ENCODE measurements around the gene NMB. TPM values are rescaled to one million over a fixed set of nuclear protein-coding genes. Genes with fewer than 3 reads are reported as not detected.
A peak's percentile ranks its signal among the peaks of the same experiment; 100 is the strongest.

The NMB gene
- total and polyA plus RNA-seq, 2 of the 13 experiments (the other 11 are each of a cell fraction or from before 2014, with no cell fraction given), result 10.4 to 25.4 TPM

- TF ChIP-seq PREB (CRISPR knock-in tag; IDR thresholded peaks at IDR 0.05), result no peak
- peak; percentile 85 for TF ChIP-seq HIC2 (CRISPR knock-in tag; IDR thresholded peaks at IDR 0.05; ENCODE audit: low read depth)
- TF ChIP-seq ZNF747 (CRISPR knock-in tag; IDR thresholded peaks at IDR 0.05; ENCODE audit: borderline replicate concordance), result no peak
- peak; percentile 40 for TF ChIP-seq TEAD3 (CRISPR knock-in tag; optimal IDR thresholded peaks at IDR 0.05; ENCODE audit: borderline replicate concordance)
- no peak for TF ChIP-seq HCFC1 (IDR thresholded peaks at IDR 0.05; ENCODE audit: low read depth, low read length)
- no peak for TF ChIP-seq YEATS2 (CRISPR knock-in tag; IDR thresholded peaks at IDR 0.05; ENCODE audit: borderline replicate concordance)
- TF ChIP-seq ZNF543 (CRISPR knock-in tag; IDR thresholded peaks at IDR 0.05), result 0 out of 2 replicates have a peak, but pooled peaks have one; percentile 9
- no peak for TF ChIP-seq ZNF709 (CRISPR knock-in tag; IDR thresholded peaks at IDR 0.05)
- TF ChIP-seq ZNF451 (CRISPR knock-in tag; IDR thresholded peaks at IDR 0.05), result no peak
- TF ChIP-seq PRDM15 (CRISPR knock-in tag; IDR thresholded peaks at IDR 0.05), result no peak; the same call in 1 of the 2 replicates
- TF ChIP-seq STAG1 (CRISPR knock-in tag; IDR thresholded peaks at IDR 0.05), result peak; percentile 46
- TF ChIP-seq MAX (IDR thresholded peaks at IDR 0.05), result 0 out of 2 replicates have a peak, but pooled peaks have one; percentile 8
- no peak for TF ChIP-seq ZNF879 (CRISPR knock-in tag; IDR thresholded peaks at IDR 0.05)
- no peak for TF ChIP-seq ZNF724P (CRISPR knock-in tag; IDR thresholded peaks at IDR 0.05; ENCODE audit: borderline replicate concordance)
- TF ChIP-seq JUNB (CRISPR knock-in tag; IDR thresholded peaks at IDR 0.05; ENCODE audit: borderline replicate concordance), result no peak
- no peak for TF ChIP-seq ZBTB43 (CRISPR knock-in tag; conservative IDR thresholded peaks at IDR 0.05)
- TF ChIP-seq NBN (conservative IDR thresholded peaks at IDR 0.05), result no peak
- no peak for TF ChIP-seq SNRNP70 (IDR thresholded peaks at IDR 0.05; ENCODE audit: low read depth, low read length)
- no peak for TF ChIP-seq NPAS2 (CRISPR knock-in tag; IDR thresholded peaks at IDR 0.05; ENCODE audit: borderline replicate concordance)
- TF ChIP-seq ZZZ3 (CRISPR knock-in tag; IDR thresholded peaks at IDR 0.05; ENCODE audit: borderline replicate concordance), result no peak
- TF ChIP-seq MED13 (CRISPR knock-in tag; IDR thresholded peaks at IDR 0.05), result no peak
- TF ChIP-seq ZNF230 (CRISPR knock-in tag; IDR thresholded peaks at IDR 0.05), result 0 out of 2 replicates have a peak, but pooled peaks have one; percentile 20
- TF ChIP-seq ZNF766 (CRISPR knock-in tag; IDR thresholded peaks at IDR 0.05; ENCODE audit: borderline replicate concordance), result no peak
Measured at GRCh38 chr15:84654689-84655453, 3.1 kb downstream of the NMB start (continued).
